SU-DHL-6 (cell line): Measurements from ENCODE around the gene BGLAP.

Experiments used
- H2AFZ ChIP-seq: fragments of 200-600 bp; sonication (generic); 2 replicates; pipeline ENCODE4 v1.6.1; 2014; ENCODE audit warnings: low read depth, mild to moderate bottlenecking, moderate library complexity, mixed read lengths, antibody characterized with exemption, low read length; ENCODE audit not compliant: severe bottlenecking
- H3F3A ChIP-seq: fragments of 200-600 bp; shearing (Covaris generic); 2 replicates; pipeline ENCODE4 v1.6.0; 2016; ENCODE audit warnings: antibody characterized with exemption, mild to moderate bottlenecking; ENCODE audit not compliant: insufficient read depth
- H3K27ac ChIP-seq: fragments of 200-600 bp; sonication (generic); 2 replicates; pipeline ENCODE4 v1.5.1; 2016; ENCODE audit warnings: low read depth, mild to moderate bottlenecking, low read length, moderate library complexity, mixed read lengths
- H3K27me3 ChIP-seq: fragments of 200-600 bp; sonication (generic), shearing (Covaris generic); 2 replicates; pipeline ENCODE4 v1.6.0; 2014; ENCODE audit warnings: mild to moderate bottlenecking, low read length
- H3K36me3 ChIP-seq: fragments of 200-600 bp; sonication (generic); 2 replicates; pipeline ENCODE4 v1.6.1; 2014; ENCODE audit warnings: mild to moderate bottlenecking, low read length, mixed read lengths
- H3K4me2 ChIP-seq: fragments of 300-600, 200-600 bp; shearing (Covaris generic), sonication (generic); 2 replicates; pipeline ENCODE4 v1.6.0; 2014; ENCODE audit warnings: low read length, low read depth, mild to moderate bottlenecking; ENCODE audit not compliant: poor library complexity, severe bottlenecking
- H3K4me3 ChIP-seq: fragments of 200-600 bp; sonication (generic); 2 replicates; pipeline ENCODE4 v1.5.1; 2014; ENCODE audit warnings: antibody characterized with exemption, low read length, mild to moderate bottlenecking, mixed read lengths; ENCODE audit not compliant: insufficient read depth, poor library complexity, severe bottlenecking
- H3K79me2 ChIP-seq: fragments of 200-600 bp; sonication (generic); 2 replicates; pipeline ENCODE4 v1.6.1; 2014; ENCODE audit warnings: mild to moderate bottlenecking, low read length, moderate library complexity; ENCODE audit not compliant: insufficient read depth
- H3K9ac ChIP-seq: fragments of 200-600 bp; sonication (generic); 2 replicates; pipeline ENCODE4 v1.7.0; 2014; ENCODE audit warnings: mild to moderate bottlenecking, low read length
- H3K9me2 ChIP-seq: fragments of 200-600 bp; sonication (generic); replicated peaks from 2 replicates; pipeline ENCODE4 v1.6.1; 2014; ENCODE audit warnings: low read length; ENCODE audit not compliant: insufficient read depth
- H3K9me3 ChIP-seq: fragments of 200-600 bp; sonication (generic); 2 replicates; pipeline ENCODE4 v1.6.1; 2014; ENCODE audit warnings: low read length, mixed read lengths; ENCODE audit not compliant: insufficient read depth
- H4K20me1 ChIP-seq: fragments of 200-600 bp; sonication (generic); 2 replicates; pipeline ENCODE4 v1.6.1; 2014; ENCODE audit warnings: low read depth, mild to moderate bottlenecking, antibody characterized with exemption, low read length, moderate library complexity, mixed read lengths
- CTCF ChIP-seq: fragments of 200-600 bp; sonication (generic); IDR thresholded peaks from one replicate; pipeline ENCODE4 v1.5.1; 2017; ENCODE audit warnings: antibody characterized with exemption, mild to moderate bottlenecking, low read length, moderate library complexity; ENCODE audit not compliant: insufficient read depth, poor library complexity, severe bottlenecking
- EZH2phosphoT487 ChIP-seq: fragments of 200-600 bp; sonication (generic), shearing (Covaris generic); conservative IDR thresholded peaks from 2 replicates; pipeline ENCODE4 v1.6.1; 2018; ENCODE audit warnings: mild to moderate bottlenecking, antibody characterized with exemption, low read length, moderate library complexity, mixed read lengths

The BGLAP gene

DNA sequence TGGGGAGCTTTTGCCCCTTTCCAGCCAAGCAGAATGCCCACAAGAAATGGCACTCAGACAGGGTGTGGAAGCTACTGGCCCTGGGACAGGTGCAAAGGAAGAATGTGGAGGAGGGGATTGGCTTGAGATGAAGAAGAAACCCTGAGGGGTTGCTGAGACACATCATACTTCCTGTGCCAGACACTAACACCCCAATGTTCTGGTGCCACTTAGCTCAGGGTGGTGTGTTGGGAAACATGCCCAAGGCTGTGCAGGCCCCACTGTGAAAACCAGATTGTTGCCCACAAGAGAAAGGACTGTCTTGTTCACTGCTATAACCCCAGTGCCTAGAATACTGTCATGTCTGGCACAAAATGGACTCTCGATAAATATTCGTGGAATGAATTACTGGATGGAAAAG lies 15.7 kb downstream of the BGLAP start:
- H3K4me3 ChIP-seq: no peak overlapping the region
- H3K4me2 ChIP-seq: no peak overlapping the region
- H3K9ac ChIP-seq: no peak overlapping the region
- no peak overlapping the region for H2AFZ ChIP-seq
- H3K27me3 ChIP-seq: no peaks in the 10 kb centered on the region
- no peaks in the 10 kb centered on the region for H4K20me1 ChIP-seq
- H3K27ac ChIP-seq: no peak overlapping the region
- no peaks in the 10 kb centered on the region for H3K79me2 ChIP-seq
- H3K9me2 ChIP-seq: no peaks in the 10 kb centered on the region
- H3F3A ChIP-seq: no peaks in the 10 kb centered on the region
- H3K36me3 ChIP-seq: peaks cover 20% of the 10 kb centered on the region; the same call in 1 of the 2 replicates
- no peak for TF ChIP-seq EZH2phosphoT487
- TF ChIP-seq CTCF: no peak
- no peaks in the 10 kb centered on the region for H3K9me3 ChIP-seq

DNA sequence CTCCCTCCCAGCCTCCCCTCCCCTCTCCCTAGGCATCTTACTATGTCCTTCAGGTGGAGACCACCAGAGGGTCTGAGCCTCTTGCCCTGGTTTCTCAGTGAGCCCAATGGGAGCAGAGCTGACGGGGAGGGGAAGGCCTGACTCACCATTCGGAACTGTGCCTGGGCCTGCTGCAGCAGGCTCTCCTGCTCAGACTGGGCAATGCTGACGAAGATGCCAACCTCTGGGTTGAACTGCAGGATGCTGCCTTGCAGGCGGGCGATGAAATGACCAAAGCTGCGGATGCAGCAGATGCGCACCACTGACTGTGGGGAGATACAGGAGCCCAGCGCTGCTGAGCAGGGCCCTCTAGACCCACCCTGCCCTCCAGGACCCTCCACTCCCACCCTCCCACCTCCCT lies 16.9 kb downstream of the BGLAP start:
- H3K27me3 ChIP-seq: no peaks in the 10 kb centered on the region
- H4K20me1 ChIP-seq: no peaks in the 10 kb centered on the region
- H2AFZ ChIP-seq: no peak overlapping the region
- H3K27ac ChIP-seq: no peak overlapping the region
- no peak for TF ChIP-seq EZH2phosphoT487
- no peak for TF ChIP-seq CTCF
- H3K4me2 ChIP-seq: no peak overlapping the region
- no peak overlapping the region for H3K9ac ChIP-seq
- H3F3A ChIP-seq: no peaks in the 10 kb centered on the region
- H3K4me3 ChIP-seq: no peak overlapping the region
- no peaks in the 10 kb centered on the region; the same call in 1 of the 2 replicates for H3K79me2 ChIP-seq
- H3K36me3 ChIP-seq: peaks cover 23% of the 10 kb centered on the region; the same call in 1 of the 2 replicates
- H3K9me3 ChIP-seq: no peaks in the 10 kb centered on the region
- no peaks in the 10 kb centered on the region for H3K9me2 ChIP-seq

DNA sequence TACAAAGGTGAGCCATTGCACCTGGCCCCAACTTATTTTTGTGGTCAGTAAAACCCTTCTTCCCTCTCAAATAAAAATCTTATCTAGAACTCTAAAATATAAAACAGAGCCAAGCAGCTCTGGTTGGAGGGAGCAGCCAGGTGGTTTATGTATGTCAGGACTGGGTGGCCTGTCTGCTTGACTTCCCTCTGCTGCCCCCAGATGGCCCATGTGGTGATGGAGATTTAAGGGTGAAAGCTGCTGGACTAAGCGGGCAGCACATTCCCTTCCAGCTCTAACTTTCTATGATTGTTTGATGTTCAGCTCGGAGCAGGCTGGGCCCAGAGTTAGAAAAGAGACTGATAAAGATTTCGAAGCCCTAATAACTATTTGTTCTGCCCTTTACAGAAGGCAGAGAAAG lies 17.8 kb downstream of the BGLAP start:
- H4K20me1 ChIP-seq: no peaks in the 10 kb centered on the region
- no peak overlapping the region for H3K27ac ChIP-seq
- H3K27me3 ChIP-seq: no peaks in the 10 kb centered on the region
- TF ChIP-seq CTCF (no peak), EZH2phosphoT487 (no peak)
- peaks cover 23% of the 10 kb centered on the region; the same call in 1 of the 2 replicates for H3K36me3 ChIP-seq
- H2AFZ ChIP-seq: no peak overlapping the region
- no peaks in the 10 kb centered on the region for H3K9me2 ChIP-seq
- H3K9me3 ChIP-seq: no peaks in the 10 kb centered on the region
- H3F3A ChIP-seq: no peaks in the 10 kb centered on the region
- no peak overlapping the region for H3K4me3 ChIP-seq
- H3K4me2 ChIP-seq: no peak overlapping the region
- H3K79me2 ChIP-seq: no peaks in the 10 kb centered on the region; the same call in 1 of the 2 replicates
- H3K9ac ChIP-seq: no peak overlapping the region
